Activated CD8-positive, alpha-beta memory T cell treated with anti-CD3 and anti-CD28 coated beads, Interleukin-2, amount 10 ng/mL, durations not matched to agents 7 days and 5 days (primary cell): ENCODE measurements around the gene RAB7A. TPM values are rescaled to one million over a fixed set of nuclear protein-coding genes. Genes with fewer than 3 reads are reported as not detected.

ENCODE experiments used
- ATAC-seq: fragments of 150-1000 bp; cut with Tn5 transposase; one replicate; pipeline ENCODE4 v1.10.0; 2021; ENCODE audit warnings: moderate library complexity
- CTCF ChIA-PET: fragments of 350-600 bp; sonication (Branson Sonifier 250); formaldehyde crosslinking; loops from one replicate; lab custom pipeline; 2021; ENCODE audit warnings: antibody characterized with exemption; lab: Charles Lee
- DNase-seq: peaks from one replicate; pipeline ENCODE4 v3.0.0-alpha.2; 2020
- H3K27ac Mint-ChIP-seq: one replicate; pipeline ENCODE4 v1.8.0; 2021; ENCODE audit warnings: mild to moderate bottlenecking, mixed read lengths
- H3K27me3 Mint-ChIP-seq: one replicate; pipeline ENCODE4 v1.8.0; 2021; ENCODE audit warnings: mixed read lengths
- H3K36me3 Mint-ChIP-seq: one replicate; pipeline ENCODE4 v1.8.0; 2021; ENCODE audit warnings: mild to moderate bottlenecking, mixed read lengths
- H3K4me1 Mint-ChIP-seq: one replicate; pipeline ENCODE4 v1.8.0; 2021; ENCODE audit warnings: mixed read lengths
- H3K4me3 Mint-ChIP-seq: one replicate; pipeline ENCODE4 v1.8.0; 2021; ENCODE audit warnings: mild to moderate bottlenecking, moderate library complexity, mixed read lengths
- H3K9me3 Mint-ChIP-seq: one replicate; pipeline ENCODE4 v1.8.0; 2022; ENCODE audit warnings: low read depth, mixed read lengths
- total RNA-seq, 2 experiments: library from RNA; stranded (reverse); gene quantifications; one replicate each; pipeline ENCODE4 v1.2.3, GENCODE V29; 2021

Gene RAB7A
- total RNA-seq, 2 experiments from 2014 or later = 184 to 238 TPM

GRCh38 chr3:128849911-128850455, 124.0 kb downstream of the RAB7A start:
- H3K36me3 Mint-ChIP-seq = peaks cover 3% of the 10 kb centered on the region
- H3K4me3 Mint-ChIP-seq = no peak overlapping the region
- no peak for DNase-seq

GRCh38 chr3:128850544-128850943, 124.6 kb downstream of the RAB7A start:
- H3K27me3 Mint-ChIP-seq = no peaks in the 10 kb centered on the region
- CTCF ChIA-PET = no interaction called here
- peaks cover 6% of the 10 kb centered on the region for H3K4me1 Mint-ChIP-seq
- peaks cover 3% of the 10 kb centered on the region for H3K36me3 Mint-ChIP-seq
- DNase-seq (no peak), ATAC-seq (no peak)
- peaks cover 7% of the 10 kb centered on the region for H3K9me3 Mint-ChIP-seq
- H3K27ac Mint-ChIP-seq = no peak overlapping the region
- H3K4me3 Mint-ChIP-seq = no peak overlapping the region

More at GRCh38 chr3:128849911-128850455, 124.0 kb downstream of the RAB7A start:
- Mint-ChIP-seq H3K27ac (no peak overlapping the region), H3K4me1 (peaks cover 12% of the 10 kb centered on the region), H3K27me3 (no peaks in the 10 kb centered on the region), H3K9me3 (peaks cover 6% of the 10 kb centered on the region)
- CTCF ChIA-PET = no interaction called here
- no peak for ATAC-seq

GRCh38 chr3:128851601-128852000, 125.6 kb downstream of the RAB7A start:
- peaks cover 1% of the 10 kb centered on the region for H3K4me1 Mint-ChIP-seq
- no peak overlapping the region for H3K4me3 Mint-ChIP-seq
- peaks cover 7% of the 10 kb centered on the region for H3K9me3 Mint-ChIP-seq
- no peak for DNase-seq
- H3K36me3 Mint-ChIP-seq = peaks cover 6% of the 10 kb centered on the region
- H3K27me3 Mint-ChIP-seq = no peaks in the 10 kb centered on the region
- ATAC-seq = no peak
- no peak overlapping the region for H3K27ac Mint-ChIP-seq
- CTCF ChIA-PET = no interaction called here

GRCh38 chr3:128853826-128854225, 127.8 kb downstream of the RAB7A start:
- H3K27ac Mint-ChIP-seq = no peak overlapping the region
- H3K4me1 Mint-ChIP-seq = no peaks in the 10 kb centered on the region
- no peak overlapping the region for H3K4me3 Mint-ChIP-seq
- H3K9me3 Mint-ChIP-seq = peaks cover 19% of the 10 kb centered on the region
- ATAC-seq (no peak), DNase-seq (no peak)
- no peaks in the 10 kb centered on the region for H3K27me3 Mint-ChIP-seq
- H3K36me3 Mint-ChIP-seq = peaks cover 11% of the 10 kb centered on the region
- CTCF ChIA-PET = interaction anchor here (2.0 kb wide), 1 partner anchor 8 kb away, joined by 6 read pairs; no protein-coding TSS in a partner anchor

GRCh38 chr3:128854475-128854874, 128.5 kb downstream of the RAB7A start:
- Mint-ChIP-seq H3K36me3 (peaks cover 17% of the 10 kb centered on the region), H3K27me3 (no peaks in the 10 kb centered on the region), H3K4me1 (no peaks in the 10 kb centered on the region), H3K9me3 (peaks cover 21% of the 10 kb centered on the region), H3K4me3 (no peak overlapping the region), H3K27ac (no peak overlapping the region)
- no peak for DNase-seq
- CTCF ChIA-PET = interaction anchor here (2.0 kb wide), 1 partner anchor 9 kb away, joined by 6 read pairs; no protein-coding TSS in a partner anchor
- no peak for ATAC-seq

- Mint-ChIP-seq H3K4me1 (no peaks in the 10 kb centered on the region), H3K9me3 (peaks cover 28% of the 10 kb centered on the region), H3K27ac (no peak overlapping the region), H3K36me3 (peaks cover 27% of the 10 kb centered on the region), H3K4me3 (no peak overlapping the region), H3K27me3 (no peaks in the 10 kb centered on the region)
- CTCF ChIA-PET = interaction anchor here (1.4 to 1.5 kb wide), 2 partner anchors 10 to 20 kb away, joined by 3 to 6 read pairs; no protein-coding TSS in a partner anchor
- ATAC-seq = no peak
- DNase-seq = no peak
Observed at GRCh38 chr3:128855569-128855968, 129.6 kb downstream of the RAB7A start.

GRCh38 chr3:128858167-128858566, 132.2 kb downstream of the RAB7A start:
- peaks cover 31% of the 10 kb centered on the region for H3K9me3 Mint-ChIP-seq
- H3K4me3 Mint-ChIP-seq = no peak overlapping the region
- DNase-seq (no peak), ATAC-seq (no peak)
- H3K4me1 Mint-ChIP-seq = no peaks in the 10 kb centered on the region
- H3K27ac Mint-ChIP-seq = no peak overlapping the region
- CTCF ChIA-PET = no interaction called here
- peaks cover 32% of the 10 kb centered on the region for H3K36me3 Mint-ChIP-seq
- H3K27me3 Mint-ChIP-seq = no peaks in the 10 kb centered on the region

GRCh38 chr3:128859630-128860029, 133.6 kb downstream of the RAB7A start:
- ATAC-seq = no peak
- CTCF ChIA-PET = interaction anchor here (0.6 to 1.0 kb wide), 2 partner anchors 16 to 122 kb away, joined by 3 read pairs; no protein-coding TSS in a partner anchor
- peaks cover 26% of the 10 kb centered on the region for H3K9me3 Mint-ChIP-seq

GRCh38 chr3:128861491-128861890, 135.5 kb downstream of the RAB7A start:
- Mint-ChIP-seq H3K36me3 (peaks cover 26% of the 10 kb centered on the region), H3K4me1 (no peaks in the 10 kb centered on the region), H3K27ac (no peak overlapping the region), H3K27me3 (no peaks in the 10 kb centered on the region), H3K4me3 (no peak overlapping the region), H3K9me3 (peaks cover 24% of the 10 kb centered on the region)
- ATAC-seq (no peak), DNase-seq (no peak)
- CTCF ChIA-PET = no interaction called here

More at GRCh38 chr3:128859630-128860029, 133.6 kb downstream of the RAB7A start:
- no peak overlapping the region for H3K4me3 Mint-ChIP-seq
- H3K4me1 Mint-ChIP-seq = no peaks in the 10 kb centered on the region
- H3K36me3 Mint-ChIP-seq = peaks cover 29% of the 10 kb centered on the region
- H3K27me3 Mint-ChIP-seq = no peaks in the 10 kb centered on the region
- no peak for DNase-seq
- H3K27ac Mint-ChIP-seq = no peak overlapping the region

GRCh38 chr3:128863560-128863959, 137.6 kb downstream of the RAB7A start:
- Mint-ChIP-seq H3K4me3 (no peak overlapping the region), H3K9me3 (peaks cover 15% of the 10 kb centered on the region), H3K4me1 (peaks cover 5% of the 10 kb centered on the region), H3K27ac (no peak overlapping the region), H3K36me3 (peaks cover 23% of the 10 kb centered on the region), H3K27me3 (no peaks in the 10 kb centered on the region)
- ATAC-seq (no peak), DNase-seq (no peak)
- CTCF ChIA-PET = interaction anchor here (1.0 to 1.6 kb wide), 3 partner anchors 18 to 63 kb away, joined by 3 read pairs; no protein-coding TSS in a partner anchor

Other genes with a start within 250 kb of the RAB7A start
- gene GATA2, start 233.0 kb upstream of the RAB7A start, total RNA-seq = under 1 TPM in 1 of 2 experiments, not detected in 1; 0.28 TPM
- gene RPN1, start 75.4 kb upstream of the RAB7A start, total RNA-seq = 100 to 1,000 TPM; 151 to 175 TPM
- gene ACAD9, start 153.4 kb downstream of the RAB7A start, total RNA-seq = 10 to 100 TPM; 61.2 to 68.2 TPM